Measurements from ENCODE around the gene RASSF1. TPM values are rescaled to one million over a fixed set of nuclear protein-coding genes. Genes with fewer than 3 reads are reported as not detected.
A peak's percentile ranks its signal among the peaks of the same experiment; 100 is the strongest.

Gene RASSF1
- total and polyA plus RNA-seq, 2 of the 13 experiments (the other 11 are each of a cell fraction or from before 2014, with no cell fraction given): 10.2 to 27.5 TPM

DNA sequence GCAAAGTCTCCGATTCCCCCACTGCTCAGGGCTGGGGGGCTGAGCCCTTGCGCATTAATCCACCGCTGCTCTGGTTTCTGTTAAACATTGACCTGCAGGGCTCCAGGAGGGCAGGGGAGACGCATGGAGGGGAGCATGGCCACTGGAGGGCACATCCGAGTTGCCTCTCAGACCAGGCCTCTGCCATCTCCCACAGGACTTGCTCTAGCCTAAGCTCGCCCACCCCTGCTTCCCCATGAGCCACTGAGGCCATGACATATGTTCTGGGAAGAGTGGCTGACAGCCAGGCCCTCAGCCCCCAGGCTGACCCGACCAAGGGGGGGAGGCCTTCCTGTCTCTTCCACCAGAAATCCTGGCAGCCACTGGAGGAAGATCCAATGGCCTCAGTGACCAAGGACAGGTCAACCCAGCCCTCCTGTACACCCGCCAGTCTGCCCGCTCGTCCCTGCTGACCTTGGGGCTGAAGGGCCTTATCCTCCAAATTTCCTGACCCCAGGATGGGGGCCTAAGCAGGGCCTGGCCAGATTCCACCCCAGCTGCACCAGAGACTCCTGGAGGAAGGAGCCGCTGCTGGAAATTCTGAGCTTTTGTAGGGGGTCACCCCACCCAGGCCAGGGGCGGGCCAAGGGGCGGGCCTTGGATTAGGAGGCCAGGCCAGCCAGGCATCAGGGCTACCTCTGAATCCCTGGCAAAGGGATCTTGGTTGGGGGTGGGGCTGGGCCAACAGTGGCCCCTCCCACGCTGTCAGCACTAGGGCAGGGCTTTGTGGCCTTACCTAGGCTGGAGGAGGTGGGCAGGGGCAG, 37.4 kb downstream of the RASSF1 start, which contains the start of gene HYAL1 (continued):
- TF ChIP-seq, protein P1, sequence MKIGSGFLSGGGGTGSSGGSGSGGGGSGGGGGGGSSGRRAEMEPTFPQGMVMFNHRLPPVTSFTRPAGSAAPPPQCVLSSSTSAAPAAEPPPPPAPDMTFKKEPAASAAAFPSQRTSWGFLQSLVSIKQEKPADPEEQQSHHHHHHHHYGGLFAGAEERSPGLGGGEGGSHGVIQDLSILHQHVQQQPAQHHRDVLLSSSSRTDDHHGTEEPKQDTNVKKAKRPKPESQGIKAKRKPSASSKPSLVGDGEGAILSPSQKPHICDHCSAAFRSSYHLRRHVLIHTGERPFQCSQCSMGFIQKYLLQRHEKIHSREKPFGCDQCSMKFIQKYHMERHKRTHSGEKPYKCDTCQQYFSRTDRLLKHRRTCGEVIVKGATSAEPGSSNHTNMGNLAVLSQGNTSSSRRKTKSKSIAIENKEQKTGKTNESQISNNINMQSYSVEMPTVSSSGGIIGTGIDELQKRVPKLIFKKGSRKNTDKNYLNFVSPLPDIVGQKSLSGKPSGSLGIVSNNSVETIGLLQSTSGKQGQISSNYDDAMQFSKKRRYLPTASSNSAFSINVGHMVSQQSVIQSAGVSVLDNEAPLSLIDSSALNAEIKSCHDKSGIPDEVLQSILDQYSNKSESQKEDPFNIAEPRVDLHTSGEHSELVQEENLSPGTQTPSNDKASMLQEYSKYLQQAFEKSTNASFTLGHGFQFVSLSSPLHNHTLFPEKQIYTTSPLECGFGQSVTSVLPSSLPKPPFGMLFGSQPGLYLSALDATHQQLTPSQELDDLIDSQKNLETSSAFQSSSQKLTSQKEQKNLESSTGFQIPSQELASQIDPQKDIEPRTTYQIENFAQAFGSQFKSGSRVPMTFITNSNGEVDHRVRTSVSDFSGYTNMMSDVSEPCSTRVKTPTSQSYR (CRISPR knock-in tag; IDR thresholded peaks at IDR 0.05; ENCODE audit: borderline replicate concordance): peak; percentile 52; the same call in 1 of the 2 replicates
- TF ChIP-seq ZNF781 (CRISPR knock-in tag; IDR thresholded peaks at IDR 0.05; ENCODE audit: borderline replicate concordance, not compliant biosample characterization) (peak; percentile 50), ZFP41 (CRISPR knock-in tag; IDR thresholded peaks at IDR 0.05; ENCODE audit: borderline replicate concordance) (no peak; the same call in 1 of the 2 replicates), ESRRA (CRISPR knock-in tag; IDR thresholded peaks at IDR 0.05; ENCODE audit: low read depth) (no peak), ZBTB21 (CRISPR knock-in tag; IDR thresholded peaks at IDR 0.05) (no peak), ZNF563 (CRISPR knock-in tag; IDR thresholded peaks at IDR 0.05) (peak; percentile 55; the same call in 1 of the 2 replicates), STAG1 (CRISPR knock-in tag; IDR thresholded peaks at IDR 0.05) (peak; percentile 63), ZFP36L1 (CRISPR knock-in tag; IDR thresholded peaks at IDR 0.05) (peak; percentile 51; the same call in 1 of the 2 replicates), ZFP1 (CRISPR knock-in tag; IDR thresholded peaks at IDR 0.05) (0 out of 2 replicates have a peak, but pooled peaks have one; percentile 40), SRSF4 (IDR thresholded peaks at IDR 0.05; ENCODE audit: low read depth, low read length, poor library complexity, severe bottlenecking) (no peak), MAFG (CRISPR knock-in tag; IDR thresholded peaks at IDR 0.05) (no peak), ZNF737 (CRISPR knock-in tag; IDR thresholded peaks at IDR 0.05; ENCODE audit: borderline replicate concordance) (no peak)
- TF ChIP-seq, protein P2, sequence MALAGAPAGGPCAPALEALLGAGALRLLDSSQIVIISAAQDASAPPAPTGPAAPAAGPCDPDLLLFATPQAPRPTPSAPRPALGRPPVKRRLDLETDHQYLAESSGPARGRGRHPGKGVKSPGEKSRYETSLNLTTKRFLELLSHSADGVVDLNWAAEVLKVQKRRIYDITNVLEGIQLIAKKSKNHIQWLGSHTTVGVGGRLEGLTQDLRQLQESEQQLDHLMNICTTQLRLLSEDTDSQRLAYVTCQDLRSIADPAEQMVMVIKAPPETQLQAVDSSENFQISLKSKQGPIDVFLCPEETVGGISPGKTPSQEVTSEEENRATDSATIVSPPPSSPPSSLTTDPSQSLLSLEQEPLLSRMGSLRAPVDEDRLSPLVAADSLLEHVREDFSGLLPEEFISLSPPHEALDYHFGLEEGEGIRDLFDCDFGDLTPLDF (CRISPR knock-in tag; IDR thresholded peaks at IDR 0.05): no peak
- TF ChIP-seq, protein P3, sequence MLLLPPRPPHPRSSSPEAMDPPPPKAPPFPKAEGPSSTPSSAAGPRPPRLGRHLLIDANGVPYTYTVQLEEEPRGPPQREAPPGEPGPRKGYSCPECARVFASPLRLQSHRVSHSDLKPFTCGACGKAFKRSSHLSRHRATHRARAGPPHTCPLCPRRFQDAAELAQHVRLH (CRISPR knock-in tag; IDR thresholded peaks at IDR 0.05; ENCODE audit: borderline replicate concordance, low read depth): 0 out of 2 replicates have a peak, but pooled peaks have one; percentile 12
- TF ChIP-seq, protein P4, sequence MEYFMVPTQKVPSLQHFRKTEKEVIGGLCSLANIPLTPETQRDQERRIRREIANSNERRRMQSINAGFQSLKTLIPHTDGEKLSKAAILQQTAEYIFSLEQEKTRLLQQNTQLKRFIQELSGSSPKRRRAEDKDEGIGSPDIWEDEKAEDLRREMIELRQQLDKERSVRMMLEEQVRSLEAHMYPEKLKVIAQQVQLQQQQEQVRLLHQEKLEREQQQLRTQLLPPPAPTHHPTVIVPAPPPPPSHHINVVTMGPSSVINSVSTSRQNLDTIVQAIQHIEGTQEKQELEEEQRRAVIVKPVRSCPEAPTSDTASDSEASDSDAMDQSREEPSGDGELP (IDR thresholded peaks at IDR 0.05; ENCODE audit: borderline replicate concordance, low read depth): no peak
- TF ChIP-seq, protein P5, sequence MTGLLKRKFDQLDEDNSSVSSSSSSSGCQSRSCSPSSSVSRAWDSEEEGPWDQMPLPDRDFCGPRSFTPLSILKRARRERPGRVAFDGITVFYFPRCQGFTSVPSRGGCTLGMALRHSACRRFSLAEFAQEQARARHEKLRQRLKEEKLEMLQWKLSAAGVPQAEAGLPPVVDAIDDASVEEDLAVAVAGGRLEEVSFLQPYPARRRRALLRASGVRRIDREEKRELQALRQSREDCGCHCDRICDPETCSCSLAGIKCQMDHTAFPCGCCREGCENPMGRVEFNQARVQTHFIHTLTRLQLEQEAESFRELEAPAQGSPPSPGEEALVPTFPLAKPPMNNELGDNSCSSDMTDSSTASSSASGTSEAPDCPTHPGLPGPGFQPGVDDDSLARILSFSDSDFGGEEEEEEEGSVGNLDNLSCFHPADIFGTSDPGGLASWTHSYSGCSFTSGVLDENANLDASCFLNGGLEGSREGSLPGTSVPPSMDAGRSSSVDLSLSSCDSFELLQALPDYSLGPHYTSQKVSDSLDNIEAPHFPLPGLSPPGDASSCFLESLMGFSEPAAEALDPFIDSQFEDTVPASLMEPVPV (CRISPR knock-in tag; IDR thresholded peaks at IDR 0.05): peak; percentile 88
- TF ChIP-seq, protein P6, sequence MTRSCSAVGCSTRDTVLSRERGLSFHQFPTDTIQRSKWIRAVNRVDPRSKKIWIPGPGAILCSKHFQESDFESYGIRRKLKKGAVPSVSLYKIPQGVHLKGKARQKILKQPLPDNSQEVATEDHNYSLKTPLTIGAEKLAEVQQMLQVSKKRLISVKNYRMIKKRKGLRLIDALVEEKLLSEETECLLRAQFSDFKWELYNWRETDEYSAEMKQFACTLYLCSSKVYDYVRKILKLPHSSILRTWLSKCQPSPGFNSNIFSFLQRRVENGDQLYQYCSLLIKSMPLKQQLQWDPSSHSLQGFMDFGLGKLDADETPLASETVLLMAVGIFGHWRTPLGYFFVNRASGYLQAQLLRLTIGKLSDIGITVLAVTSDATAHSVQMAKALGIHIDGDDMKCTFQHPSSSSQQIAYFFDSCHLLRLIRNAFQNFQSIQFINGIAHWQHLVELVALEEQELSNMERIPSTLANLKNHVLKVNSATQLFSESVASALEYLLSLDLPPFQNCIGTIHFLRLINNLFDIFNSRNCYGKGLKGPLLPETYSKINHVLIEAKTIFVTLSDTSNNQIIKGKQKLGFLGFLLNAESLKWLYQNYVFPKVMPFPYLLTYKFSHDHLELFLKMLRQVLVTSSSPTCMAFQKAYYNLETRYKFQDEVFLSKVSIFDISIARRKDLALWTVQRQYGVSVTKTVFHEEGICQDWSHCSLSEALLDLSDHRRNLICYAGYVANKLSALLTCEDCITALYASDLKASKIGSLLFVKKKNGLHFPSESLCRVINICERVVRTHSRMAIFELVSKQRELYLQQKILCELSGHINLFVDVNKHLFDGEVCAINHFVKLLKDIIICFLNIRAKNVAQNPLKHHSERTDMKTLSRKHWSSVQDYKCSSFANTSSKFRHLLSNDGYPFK (CRISPR knock-in tag; IDR thresholded peaks at IDR 0.05; ENCODE audit: borderline replicate concordance): peak; percentile 83
